CD1c-positive myeloid dendritic cell (primary cell): Measurements from ENCODE around the gene TNPO2.
A peak's percentile ranks its signal among the peaks of the same experiment; 100 is the strongest.
"Not testable (repeated sequence)": the region's sequence is repeated elsewhere in the genome, so short reads cannot be mapped to it uniquely, and the experiment has no call there.

ENCODE experiments used
- DNase-seq: peaks from one replicate; pipeline ENCODE4 v3.0.0-alpha.2; 2016; ENCODE audit errors: extremely low spot score

Gene TNPO2

GRCh38 chr19:12705654-12706331 lies 17.9 kb downstream of the TNPO2 start:
- no peak for DNase-seq

- no peak for DNase-seq
Observed at GRCh38 chr19:12705169-12705568, 18.6 kb downstream of the TNPO2 start.

- no peak for DNase-seq
Observed at GRCh38 chr19:12703046-12703445, 20.7 kb downstream of the TNPO2 start.

- no peak for DNase-seq
Observed at GRCh38 chr19:12701596-12702282, 22.0 kb downstream of the TNPO2 start.

GRCh38 chr19:12698138-12698537 lies 25.6 kb downstream of the TNPO2 start:
- no peak for DNase-seq

- not testable (repeated sequence) for DNase-seq
Observed at GRCh38 chr19:12697425-12697824, 26.3 kb downstream of the TNPO2 start.

GRCh38 chr19:12696366-12697335 lies 27.1 kb downstream of the TNPO2 start, which contains the start of gene FBXW9:
Gene FBXW9 (minus strand): TSS chr19:12696631. CDS start chr19:12696581, 50 bp downstream.
- DNase-seq: peak; percentile 99

- DNase-seq: no peak
Observed at GRCh38 chr19:12695997-12696365, 27.8 kb downstream of the TNPO2 start.

GRCh38 chr19:12695514-12695913 lies 28.2 kb downstream of the TNPO2 start:
- no peak for DNase-seq

- no peak for DNase-seq
Observed at GRCh38 chr19:12695096-12695495, 28.6 kb downstream of the TNPO2 start.

- no peak for DNase-seq
Observed at GRCh38 chr19:12694641-12695040, 29.1 kb downstream of the TNPO2 start.

- no peak for DNase-seq
Observed at GRCh38 chr19:12692960-12693359, 30.8 kb downstream of the TNPO2 start.

- no peak for DNase-seq
Observed at GRCh38 chr19:12689581-12690216, 34.0 kb downstream of the TNPO2 start.

- DNase-seq: no peak
Observed at GRCh38 chr19:12689012-12689411, 34.7 kb downstream of the TNPO2 start.

- no peak for DNase-seq
Observed at GRCh38 chr19:12687496-12688196, 36.1 kb downstream of the TNPO2 start, which contains the start of gene GNG14. Gene GNG14 (plus strand): TSS chr19:12687998. CDS start chr19:12688049, 51 bp downstream.

GRCh38 chr19:12685831-12686230 lies 37.9 kb downstream of the TNPO2 start:
- DNase-seq: no peak

- peak; percentile 98 for DNase-seq
Observed at GRCh38 chr19:12681074-12681987, 42.4 kb downstream of the TNPO2 start, which contains the start of gene DHPS. Gene DHPS (minus strand): TSS chr19:12681880. CDS start chr19:12681766, 114 bp downstream.

GRCh38 chr19:12680034-12680433 lies 43.7 kb downstream of the TNPO2 start:
- no peak for DNase-seq

- DNase-seq: not testable (repeated sequence)
Observed at GRCh38 chr19:12678039-12678438, 45.7 kb downstream of the TNPO2 start.

- no peak for DNase-seq
Observed at GRCh38 chr19:12676928-12677327, 46.8 kb downstream of the TNPO2 start.
